PC-9 (cell line): ENCODE results near the gene KRT39. TPM values are rescaled to one million over a fixed set of nuclear protein-coding genes. Genes with fewer than 3 reads are reported as not detected.

Experiments
- BruUV-seq: library from RNA; stranded (reverse); fragments of 400-500 nt; replicated peaks from 2 replicates; lab custom pipeline; 2021; lab: Mats Ljungman, UMichigan
- CTCF ChIA-PET: fragments of 300-600 bp; sonication (Branson Sonifier 250); formaldehyde crosslinking; loops from one replicate; lab custom pipeline; 2022; ENCODE audit warnings: antibody characterized with exemption; lab: Charles Lee
- POLR2A ChIA-PET: fragments of 300-600 bp; sonication (Branson Sonifier 250); formaldehyde crosslinking; loops from one replicate; lab custom pipeline; 2022; ENCODE audit warnings: antibody characterized with exemption; ENCODE audit not compliant: unreplicated experiment; lab: Charles Lee
- DNase-seq, 2 experiments: peaks; one replicate each; pipeline versions ENCODE4 v3.0.0 to v3.0.0-alpha.2; 2015 to 2022; ENCODE audit warnings: mixed read lengths in 1 of 2
- H2AFZ ChIP-seq: fragments of 200-600 bp; sonication (generic); 2 replicates; pipeline ENCODE4 v1.8.1; 2017; ENCODE audit warnings: antibody characterized with exemption
- H3F3A ChIP-seq: fragments of 200-600 bp; sonication (generic); 2 replicates; pipeline ENCODE4 v1.8.1; 2017; ENCODE audit warnings: antibody characterized with exemption, mild to moderate bottlenecking, low read depth; ENCODE audit not compliant: insufficient read depth
- H3K27ac ChIP-seq: fragments of 200-600 bp; sonication (generic); 2 replicates; pipeline ENCODE4 v1.6.1; 2016; ENCODE audit warnings: mixed run types
- H3K27me3 ChIP-seq: fragments of 200-600 bp; sonication (generic); 2 replicates; pipeline ENCODE4 v1.6.1; 2016; ENCODE audit warnings: low read depth, mixed run types; ENCODE audit not compliant: insufficient read depth
- H3K36me3 ChIP-seq: fragments of 200-600 bp; sonication (generic); 2 replicates; pipeline ENCODE4 v1.6.1; 2016; ENCODE audit warnings: low read depth, mixed run types
- H3K4me1 ChIP-seq: fragments of 200-600 bp; sonication (generic); replicated peaks from 2 replicates; pipeline ENCODE4 v1.6.1; 2016; ENCODE audit warnings: mixed run types; ENCODE audit not compliant: insufficient read depth
- H3K4me2 ChIP-seq: fragments of 200-600 bp; sonication (generic); 2 replicates; pipeline ENCODE4 v1.6.1; 2017; ENCODE audit warnings: mixed run types
- H3K4me3 ChIP-seq: fragments of 200-600 bp; sonication (generic); 2 replicates; pipeline ENCODE4 v1.6.1; 2016; ENCODE audit warnings: mixed run types
- H3K79me2 ChIP-seq: fragments of 200-600 bp; sonication (generic); 2 replicates; pipeline ENCODE4 v1.6.1; 2017; ENCODE audit warnings: low read depth, mixed run types
- H3K9me2 ChIP-seq: fragments of 200-600 bp; sonication (generic); 2 replicates; pipeline ENCODE4 v1.8.1; 2017; ENCODE audit warnings: mild to moderate bottlenecking; ENCODE audit not compliant: insufficient read depth
- H3K9me3 ChIP-seq: fragments of 200-600 bp; sonication (generic); 2 replicates; pipeline ENCODE4 v1.8.1; 2016; ENCODE audit warnings: low read depth; ENCODE audit not compliant: insufficient read depth
- H4K20me1 ChIP-seq: fragments of 200-600 bp; sonication (generic); 2 replicates; pipeline ENCODE4 v1.8.1; 2017; ENCODE audit not compliant: insufficient read depth
- EZH2 ChIP-seq: fragments of 200-600 bp; sonication (generic); IDR thresholded peaks from 2 replicates; pipeline ENCODE4 v1.8.0; 2017; ENCODE audit warnings: antibody characterized with exemption, low read depth
- intact Hi-C: fragments of 100-400 bp; cut with micrococcal nuclease; formaldehyde crosslinking; loops from one replicate; pipeline ENCODE4 v1.10.0; 2022; ENCODE audit not compliant: unreplicated experiment
- total RNA-seq: library from RNA; stranded (reverse); gene quantifications from 2 replicates; pipeline ENCODE4 v1.2.3, GENCODE V29; 2021
- TF ChIP-seq, protein P1 (sequence below): fragments of 200-600 bp; sonication (generic); conservative IDR thresholded peaks from 2 replicates; pipeline ENCODE4 v1.6.1; 2017; ENCODE audit warnings: mixed run types, antibody characterized with exemption, mild to moderate bottlenecking, moderate library complexity

Gene KRT39
- total RNA-seq, 1 experiment from 2014 or later: not detected

- H3F3A ChIP-seq: peaks cover 47% of the 10 kb centered on the region
- ChIA-PET CTCF (no interaction called here), POLR2A (interaction anchor here (0.6 kb wide), 1 partner anchor 222 kb away, joined by 10 read pairs; no protein-coding TSS in a partner anchor)
- peaks cover 86% of the 10 kb centered on the region for H3K4me1 ChIP-seq
- no peaks in the 10 kb centered on the region for H3K36me3 ChIP-seq
- intact Hi-C loops: no loop called here
- no peaks in the 10 kb centered on the region for H3K27me3 ChIP-seq
- H4K20me1 ChIP-seq: no peaks in the 10 kb centered on the region
- peak overlapping the region; percentile 40 for H3K27ac ChIP-seq
- H3K4me2 ChIP-seq: no peak overlapping the region
- no peak overlapping the region for H2AFZ ChIP-seq
- no peak for DNase-seq
- no peaks in the 10 kb centered on the region for H3K9me2 ChIP-seq
- BruUV-seq: no TSS peak
- H3K9me3 ChIP-seq: no peaks in the 10 kb centered on the region
- H3K79me2 ChIP-seq: no peaks in the 10 kb centered on the region
- TF ChIP-seq, protein P1, sequence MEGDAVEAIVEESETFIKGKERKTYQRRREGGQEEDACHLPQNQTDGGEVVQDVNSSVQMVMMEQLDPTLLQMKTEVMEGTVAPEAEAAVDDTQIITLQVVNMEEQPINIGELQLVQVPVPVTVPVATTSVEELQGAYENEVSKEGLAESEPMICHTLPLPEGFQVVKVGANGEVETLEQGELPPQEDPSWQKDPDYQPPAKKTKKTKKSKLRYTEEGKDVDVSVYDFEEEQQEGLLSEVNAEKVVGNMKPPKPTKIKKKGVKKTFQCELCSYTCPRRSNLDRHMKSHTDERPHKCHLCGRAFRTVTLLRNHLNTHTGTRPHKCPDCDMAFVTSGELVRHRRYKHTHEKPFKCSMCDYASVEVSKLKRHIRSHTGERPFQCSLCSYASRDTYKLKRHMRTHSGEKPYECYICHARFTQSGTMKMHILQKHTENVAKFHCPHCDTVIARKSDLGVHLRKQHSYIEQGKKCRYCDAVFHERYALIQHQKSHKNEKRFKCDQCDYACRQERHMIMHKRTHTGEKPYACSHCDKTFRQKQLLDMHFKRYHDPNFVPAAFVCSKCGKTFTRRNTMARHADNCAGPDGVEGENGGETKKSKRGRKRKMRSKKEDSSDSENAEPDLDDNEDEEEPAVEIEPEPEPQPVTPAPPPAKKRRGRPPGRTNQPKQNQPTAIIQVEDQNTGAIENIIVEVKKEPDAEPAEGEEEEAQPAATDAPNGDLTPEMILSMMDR: no peak
- no peak for TF ChIP-seq EZH2
- no peak overlapping the region for H3K4me3 ChIP-seq
These were observed 54.1 kb downstream of the KRT39 start for GRCh38 chr17:40912486-40913210.

DNA sequence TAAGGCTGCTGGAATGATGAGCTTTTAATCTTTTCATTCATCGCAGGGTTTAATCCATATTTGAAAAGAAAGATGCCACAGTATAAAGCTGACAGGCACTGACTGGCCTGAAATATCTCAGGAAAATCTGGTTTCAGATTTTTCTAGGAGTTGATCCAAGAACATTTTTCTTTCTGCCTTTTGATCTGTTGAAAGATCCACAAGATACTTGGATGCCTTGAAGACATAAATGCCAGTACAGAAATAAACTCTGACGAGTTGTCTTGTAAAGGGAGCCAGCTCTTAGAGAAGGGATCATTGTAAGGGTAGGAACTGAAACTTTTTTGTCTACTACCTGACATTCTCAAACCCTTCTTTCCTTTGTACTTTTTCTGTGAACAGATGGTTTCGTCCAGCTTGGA, 56.3 kb downstream of the KRT39 start:
- intact Hi-C loops: no loop called here
- Histone ChIP-seq H3F3A (peaks cover 26% of the 10 kb centered on the region), H3K4me1 (peaks cover 64% of the 10 kb centered on the region), H3K27me3 (no peaks in the 10 kb centered on the region), H2AFZ (no peak overlapping the region), H3K27ac (peak overlapping the region; percentile 95), H3K4me2 (peak overlapping the region; percentile 58), H3K9me2 (no peaks in the 10 kb centered on the region), H4K20me1 (no peaks in the 10 kb centered on the region), H3K79me2 (no peaks in the 10 kb centered on the region), H3K9me3 (no peaks in the 10 kb centered on the region), H3K36me3 (no peaks in the 10 kb centered on the region), H3K4me3 (no peak overlapping the region)
- CTCF ChIA-PET: interaction anchor here (1.5 kb wide), 1 partner anchor 638 kb away, joined by 11 read pairs; no protein-coding TSS in a partner anchor
- POLR2A ChIA-PET: interaction anchor here (0.5 to 1.0 kb wide), 4 partner anchors 8 to 768 kb away, joined by 3 to 17 read pairs (median 8); partner anchors contain the start of gene KRT13
- BruUV-seq: no TSS peak
- TF ChIP-seq EZH2: no peak
- TF ChIP-seq, protein P1: no peak
- DNase-seq: no peak

- POLR2A ChIA-PET: interaction anchor here (0.5 to 1.0 kb wide), 7 partner anchors 7 to 625 kb away, joined by 3 to 15 read pairs (median 4); partner anchors contain the start of gene KRT13
- intact Hi-C loops: loop anchor here (1.0 to 5.0 kb wide), 11 partner anchors 53 to 757 kb away; no protein-coding TSS in a partner anchor
- Histone ChIP-seq H3K27me3 (no peaks in the 10 kb centered on the region), H3F3A (peaks cover 22% of the 10 kb centered on the region), H3K79me2 (no peaks in the 10 kb centered on the region), H3K9me3 (no peaks in the 10 kb centered on the region), H4K20me1 (no peaks in the 10 kb centered on the region), H2AFZ (no peak overlapping the region), H3K36me3 (no peaks in the 10 kb centered on the region), H3K4me3 (0 out of 2 replicates have a peak overlapping the region, but pooled peaks have one; percentile 16), H3K4me1 (peaks cover 66% of the 10 kb centered on the region), H3K9me2 (no peaks in the 10 kb centered on the region), H3K4me2 (peak overlapping the region; percentile 58), H3K27ac (peak overlapping the region; percentile 95)
- TF ChIP-seq EZH2: no peak
- TF ChIP-seq, protein P1: no peak
- CTCF ChIA-PET: interaction anchor here (0.7 to 1.5 kb wide), 3 partner anchors 413 to 744 kb away, joined by 3 to 11 read pairs (median 7); no protein-coding TSS in a partner anchor
- BruUV-seq: no TSS peak
- DNase-seq: peak in 1 of 2 experiments; percentile 90
These were observed 57.0 kb downstream of the KRT39 start for GRCh38 chr17:40909755-40910154.
